Kidney (tissue), 14 donors: ENCODE measurements around the gene ZNF324. TPM values are rescaled to one million over a fixed set of nuclear protein-coding genes. Genes with fewer than 3 reads are reported as not detected.
A peak's percentile ranks its signal among the peaks of the same experiment; 100 is the strongest.
"Not testable (repeated sequence)": the region's sequence is repeated elsewhere in the genome, so short reads cannot be mapped to it uniquely, and the experiment has no call there.

Experiments
- DNase-seq, 5 donors: peaks; one replicate each; pipeline ENCODE4 v3.0.0-alpha.2; 2013 to 2020
- FAIRE-seq: peaks from 2 replicates; lab custom pipeline; 2012; peaks lifted over from hg19 to GRCh38; lab: Jason Lieb, UNC
- H3K27ac ChIP-seq, 2 donors: one replicate each; pipeline ENCODE4 v1.7.0; 2013; ENCODE audit warnings: low read depth in 2 of 2, low read length in 2 of 2, inconsistent platforms in 1 of 2
- H3K27me3 ChIP-seq: one replicate; pipeline ENCODE4 v1.7.1; 2013; ENCODE audit warnings: low read length, inconsistent platforms; ENCODE audit not compliant: control insufficient read depth, insufficient read depth
- H3K36me3 ChIP-seq, 3 donors: one replicate each; pipeline versions ENCODE4 v1.7.0 to v1.7.1; 2013; ENCODE audit warnings: low read length in 3 of 3, control low read depth in 1 of 3, inconsistent platforms in 1 of 3; ENCODE audit not compliant: insufficient read depth in 3 of 3, control insufficient read depth in 2 of 3
- H3K4me1 ChIP-seq, 3 donors: one replicate each; pipeline versions ENCODE4 v1.7.0 to v1.7.1; 2013; ENCODE audit warnings: low read length in 3 of 3, inconsistent platforms in 1 of 3, low read depth in 1 of 3; ENCODE audit not compliant: control insufficient read depth in 2 of 3, insufficient read depth in 2 of 3
- H3K4me3 ChIP-seq, 3 donors: one replicate each; pipeline versions ENCODE4 v1.7.0 to v1.8.1; 2013; ENCODE audit warnings: low read length in 3 of 3, control low read depth in 1 of 3, inconsistent platforms in 1 of 3
- H3K9ac ChIP-seq, 3 donors: one replicate each; pipeline versions ENCODE4 v1.7.0 to v1.7.1; 2013; ENCODE audit warnings: low read length in 3 of 3, control low read depth in 1 of 3, inconsistent platforms in 1 of 3
- H3K9me3 ChIP-seq, 3 donors: one replicate each; pipeline versions ENCODE4 v1.7.0 to v1.7.1; 2013; ENCODE audit warnings: low read length in 3 of 3, control low read depth in 1 of 3, inconsistent platforms in 1 of 3; ENCODE audit not compliant: control insufficient read depth in 2 of 3, insufficient read depth in 1 of 3
- intact Hi-C: fragments of 100-400 bp; cut with DNase I; formaldehyde crosslinking; loops from one replicate; pipeline ENCODE4 v1.11.1; 2022
- polyA plus RNA-seq: library from polyadenylated mRNA; stranded (reverse); fragments of 350-450 nt; fragmentation: Illumina TruSeq; extraction: RNeasy Lipid Tissue Mini Kit (QIAGEN cat#74804); gene quantifications from one replicate; pipeline ENCODE4 v1.2.3, GENCODE V29; 2014; ENCODE audit warnings: low read depth, low replicate concordance; ENCODE audit not compliant: insufficient read depth
- total RNA-seq: library from RNA; stranded (reverse); fragmentation: NEBNext Ultra II Directional; extraction: Animal tissue kit (Norgen Biotek cat#: 25700); gene quantifications from one replicate; pipeline ENCODE4 v1.2.1, GENCODE V29; 2021
- TF ChIP-seq, protein P1 (sequence below): IDR thresholded peaks from 3 replicates; pipeline ENCODE4 v1.5.1; 2012; ENCODE audit warnings: mild to moderate bottlenecking, moderate library complexity, borderline replicate concordance; ENCODE audit not compliant: insufficient read depth; ENCODE audit errors: extremely low read depth
- donor health status: control.
- donor health status: control.
- donor health status: control.
- donor health status: control.
- donor health status: control.
- donor health status: DM: yes; HTN: yes; CAD: no.
- donor health status: Normal renal cell carcinoma (clear cell type).

Gene ZNF324
- total and polyA plus RNA-seq, 2 donors from 2014 or later = 3.9 to 13.0 TPM

DNA sequence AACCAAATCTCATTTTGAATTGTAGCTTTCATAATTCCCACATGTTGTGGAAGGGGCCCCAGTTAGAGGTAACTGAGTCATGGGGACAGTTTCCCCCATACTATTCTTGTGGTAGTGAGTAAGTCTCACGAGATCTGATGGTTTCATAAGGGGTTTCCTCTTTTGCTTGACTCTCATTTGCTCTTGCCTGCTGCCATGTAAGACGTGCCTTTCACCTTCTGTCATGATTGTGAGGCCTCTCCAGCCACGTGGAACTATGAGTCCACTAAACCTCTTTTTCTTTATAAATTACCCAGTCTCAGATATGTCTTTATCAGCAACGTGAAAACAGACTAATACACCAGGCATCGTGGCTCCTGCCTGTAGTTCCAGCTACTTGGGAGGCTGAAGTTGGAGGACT lies 16.9 kb upstream of the ZNF324 start:
- H3K4me3 ChIP-seq, intact Hi-C loops, H3K4me1 ChIP-seq, H3K36me3 ChIP-seq, FAIRE-seq, H3K27me3 ChIP-seq, H3K27ac ChIP-seq, DNase-seq, H3K9ac ChIP-seq, H3K9me3 ChIP-seq: not testable (repeated sequence)

DNA sequence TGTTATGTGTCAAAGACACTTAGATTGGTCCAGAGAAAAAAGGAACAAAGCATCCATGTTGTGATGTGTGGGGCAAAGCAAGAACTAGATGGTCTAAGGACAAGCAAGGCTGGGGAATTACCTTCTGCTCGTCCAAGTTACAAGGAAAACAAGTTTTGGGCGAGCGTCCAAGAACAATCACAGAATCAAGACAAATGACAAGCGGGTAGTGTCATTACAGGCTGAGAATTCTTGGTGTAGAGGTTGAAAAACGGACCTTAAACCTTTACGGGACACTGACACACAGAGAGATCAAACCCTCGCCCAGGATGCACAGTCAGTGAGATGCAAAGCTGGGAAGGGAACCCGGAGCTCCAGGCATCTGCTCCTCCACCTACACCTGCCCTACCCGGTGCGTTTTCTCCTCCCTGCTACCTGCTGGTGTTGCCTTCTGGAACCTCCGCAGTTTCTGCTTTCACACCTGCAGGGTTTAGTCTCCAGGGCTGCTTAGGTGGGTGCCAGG lies 16.0 kb upstream of the ZNF324 start:
- Histone ChIP-seq H3K27me3 (no peaks in the 10 kb centered on the region), H3K4me3 (peak overlapping the region; percentile 67 to 86 (median 80)), H3K27ac (peak overlapping the region in 1 of 2 donors; percentile 71), H3K4me1 (peaks cover 0 to 6% (median 0%) of the 10 kb centered on the region in 3 donors), H3K9ac (peak overlapping the region; percentile 14 to 45 (median 29)), H3K9me3 (no peaks in the 10 kb centered on the region), H3K36me3 (peaks cover 0 to 2% (median 0%) of the 10 kb centered on the region in 3 donors)
- FAIRE-seq (no peak), DNase-seq (peak in 1 of 5 donors; percentile 53)
- TF ChIP-seq, protein P1, sequence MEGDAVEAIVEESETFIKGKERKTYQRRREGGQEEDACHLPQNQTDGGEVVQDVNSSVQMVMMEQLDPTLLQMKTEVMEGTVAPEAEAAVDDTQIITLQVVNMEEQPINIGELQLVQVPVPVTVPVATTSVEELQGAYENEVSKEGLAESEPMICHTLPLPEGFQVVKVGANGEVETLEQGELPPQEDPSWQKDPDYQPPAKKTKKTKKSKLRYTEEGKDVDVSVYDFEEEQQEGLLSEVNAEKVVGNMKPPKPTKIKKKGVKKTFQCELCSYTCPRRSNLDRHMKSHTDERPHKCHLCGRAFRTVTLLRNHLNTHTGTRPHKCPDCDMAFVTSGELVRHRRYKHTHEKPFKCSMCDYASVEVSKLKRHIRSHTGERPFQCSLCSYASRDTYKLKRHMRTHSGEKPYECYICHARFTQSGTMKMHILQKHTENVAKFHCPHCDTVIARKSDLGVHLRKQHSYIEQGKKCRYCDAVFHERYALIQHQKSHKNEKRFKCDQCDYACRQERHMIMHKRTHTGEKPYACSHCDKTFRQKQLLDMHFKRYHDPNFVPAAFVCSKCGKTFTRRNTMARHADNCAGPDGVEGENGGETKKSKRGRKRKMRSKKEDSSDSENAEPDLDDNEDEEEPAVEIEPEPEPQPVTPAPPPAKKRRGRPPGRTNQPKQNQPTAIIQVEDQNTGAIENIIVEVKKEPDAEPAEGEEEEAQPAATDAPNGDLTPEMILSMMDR = no peak
- intact Hi-C loops = no loop called here

DNA sequence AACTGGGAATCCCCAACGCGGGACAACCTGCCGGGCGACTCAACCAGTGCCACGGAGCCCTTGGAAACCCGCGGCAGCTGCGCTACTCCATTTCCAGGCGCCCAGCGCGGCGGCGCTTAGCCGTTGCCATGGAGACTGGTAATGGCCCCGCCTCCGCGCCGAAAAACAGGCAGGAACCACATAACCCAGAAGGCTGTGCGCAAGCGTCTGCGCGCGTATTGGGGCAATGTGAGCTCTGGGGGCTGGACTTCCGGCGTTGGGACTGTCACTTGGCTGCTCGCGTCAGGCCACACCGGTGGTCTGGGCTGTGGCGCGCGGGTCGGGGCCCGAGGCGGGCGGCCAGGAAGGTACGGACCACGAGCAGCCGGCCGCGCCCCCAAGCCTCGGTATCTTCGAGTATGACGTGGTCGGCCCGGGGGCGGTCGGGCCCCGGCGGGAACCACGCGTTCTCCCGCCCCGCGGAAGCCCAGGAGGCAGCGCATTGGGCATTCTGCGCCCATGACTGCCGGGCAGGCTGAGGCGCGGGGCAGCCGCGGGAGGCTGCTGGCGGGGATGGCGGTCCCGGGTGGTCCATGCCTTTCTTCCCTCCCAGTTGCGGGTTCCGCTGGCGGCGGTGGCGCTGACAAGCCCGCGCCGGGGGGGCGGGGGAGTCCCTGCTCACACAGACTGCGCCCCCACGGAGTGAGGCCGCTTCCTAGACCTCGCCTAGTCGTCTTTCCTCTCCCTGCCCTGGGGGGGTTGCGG lies 15.3 kb upstream of the ZNF324 start, which contains the start of gene ZNF324B:
Gene ZNF324B (plus strand): TSS at position 265 of the 744 bp plus-strand sequence. CDS start 2,080 bp downstream, outside the sequence.
- FAIRE-seq (peak; percentile 44), DNase-seq (peak; percentile 97 to 99 (median 98))
- no peaks in the 10 kb centered on the region for H3K27me3 ChIP-seq
- intact Hi-C loops = no loop called here
- peaks cover 0 to 2% (median 0%) of the 10 kb centered on the region in 3 donors for H3K36me3 ChIP-seq
- H3K9me3 ChIP-seq = no peaks in the 10 kb centered on the region
- peaks cover 0 to 6% (median 0%) of the 10 kb centered on the region in 3 donors for H3K4me1 ChIP-seq
- TF ChIP-seq, protein P1 = no peak
- H3K4me3 ChIP-seq = peak within 1 kb of the TSS; percentile 67 to 86 (median 80)
- H3K9ac ChIP-seq = peak within 1 kb of the TSS; percentile 45 to 65 (median 61)
- H3K27ac ChIP-seq = peak within 1 kb of the TSS in 1 of 2 donors; percentile 71

DNA sequence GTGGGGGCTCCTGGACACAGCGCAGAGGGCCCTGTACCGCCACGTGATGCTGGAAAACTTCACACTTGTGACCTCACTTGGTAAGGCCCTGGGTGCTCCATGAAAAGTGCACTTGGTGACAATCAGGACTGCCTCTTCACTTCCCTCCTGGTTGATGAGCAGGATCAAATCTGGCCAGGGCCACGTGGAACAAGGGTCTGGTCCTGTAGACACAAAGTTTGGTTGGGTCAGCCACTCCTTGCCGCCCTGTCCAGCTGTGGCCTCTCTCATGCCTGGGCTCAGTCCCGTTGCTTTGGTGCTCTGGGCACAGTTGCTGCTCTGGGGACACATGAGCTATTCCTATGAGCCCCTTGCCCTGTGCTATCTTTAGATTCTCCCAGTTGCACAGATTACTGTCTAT lies 13.1 kb upstream of the ZNF324 start:
- TF ChIP-seq, protein P1 = no peak
- intact Hi-C loops = no loop called here
- DNase-seq (no peak), FAIRE-seq (no peak)
- Histone ChIP-seq H3K4me3 (no peak overlapping the region), H3K4me1 (peaks cover 0 to 6% (median 0%) of the 10 kb centered on the region in 3 donors), H3K36me3 (peaks cover 0 to 5% (median 0%) of the 10 kb centered on the region in 3 donors), H3K9ac (no peak overlapping the region), H3K27me3 (no peaks in the 10 kb centered on the region), H3K9me3 (no peaks in the 10 kb centered on the region), H3K27ac (no peak overlapping the region)
